MCF 10A (cell line): Measurements from ENCODE around the gene PPFIA4. TPM values are rescaled to one million over a fixed set of nuclear protein-coding genes. Genes with fewer than 3 reads are reported as not detected.
A peak's percentile ranks its signal among the peaks of the same experiment; 100 is the strongest.

Experiments used
- BruUV-seq: library from RNA; stranded (reverse); fragments of 400-500 nt; replicated peaks from 2 replicates; lab custom pipeline; 2021; lab: Mats Ljungman, UMichigan
- CTCF ChIA-PET: fragments of 300-600 bp; sonication (Branson Sonifier 250); formaldehyde crosslinking; extraction: SDS; loops from one replicate; lab custom pipeline; 2021; ENCODE audit warnings: antibody characterized with exemption, inconsistent platforms; lab: Yijun Ruan, JAX
- POLR2A ChIA-PET: fragments of 300-600, 350-650 bp; sonication (Branson Sonifier 250); formaldehyde crosslinking; extraction: SDS; loops from one replicate; lab custom pipeline; 2020; ENCODE audit warnings: antibody characterized with exemption, inconsistent platforms; lab: Yijun Ruan, JAX
- DNase-seq: peaks from one replicate; pipeline ENCODE4 v3.0.0-alpha.2; 2018; ENCODE audit not compliant: unreplicated experiment
- H3K27ac Mint-ChIP-seq: one replicate; pipeline ENCODE4 v1.8.0; 2022; ENCODE audit warnings: mild to moderate bottlenecking, low read depth, mixed read lengths; ENCODE audit not compliant: unreplicated experiment
- H3K27me3 Mint-ChIP-seq: one replicate; pipeline ENCODE4 v1.8.0; 2022; ENCODE audit warnings: mixed read lengths; ENCODE audit not compliant: insufficient read depth, unreplicated experiment
- H3K36me3 Mint-ChIP-seq: one replicate; pipeline ENCODE4 v1.8.0; 2022; ENCODE audit warnings: mild to moderate bottlenecking, moderate library complexity, mixed read lengths; ENCODE audit not compliant: insufficient read depth, unreplicated experiment
- H3K4me1 Mint-ChIP-seq: one replicate; pipeline ENCODE4 v1.8.0; 2022; ENCODE audit warnings: mixed read lengths; ENCODE audit not compliant: insufficient read depth, unreplicated experiment
- H3K4me3 Mint-ChIP-seq: one replicate; pipeline ENCODE4 v1.8.0; 2022; ENCODE audit warnings: mild to moderate bottlenecking, moderate library complexity, mixed read lengths; ENCODE audit not compliant: unreplicated experiment
- H3K9me3 Mint-ChIP-seq: one replicate; pipeline ENCODE4 v1.8.0; 2022; ENCODE audit warnings: mixed read lengths; ENCODE audit not compliant: unreplicated experiment
- intact Hi-C: fragments of 100-400 bp; cut with micrococcal nuclease; formaldehyde crosslinking; loops from 2 replicates; pipeline ENCODE4 v1.14.1; 2022
- total RNA-seq: library from RNA; stranded (reverse); gene quantifications from 2 replicates; pipeline ENCODE4 v1.2.3, GENCODE V29; 2022
- TF ChIP-seq, protein P1 (sequence below): fragments of 200-600 bp; IDR thresholded peaks from one replicate; pipeline ENCODE4 v1.8.0; 2022; ENCODE audit warnings: antibody characterized with exemption, mild to moderate bottlenecking; ENCODE audit not compliant: unreplicated experiment

PPFIA4 gene
- total RNA-seq, 1 experiment from 2014 or later = 0.16 TPM

DNA sequence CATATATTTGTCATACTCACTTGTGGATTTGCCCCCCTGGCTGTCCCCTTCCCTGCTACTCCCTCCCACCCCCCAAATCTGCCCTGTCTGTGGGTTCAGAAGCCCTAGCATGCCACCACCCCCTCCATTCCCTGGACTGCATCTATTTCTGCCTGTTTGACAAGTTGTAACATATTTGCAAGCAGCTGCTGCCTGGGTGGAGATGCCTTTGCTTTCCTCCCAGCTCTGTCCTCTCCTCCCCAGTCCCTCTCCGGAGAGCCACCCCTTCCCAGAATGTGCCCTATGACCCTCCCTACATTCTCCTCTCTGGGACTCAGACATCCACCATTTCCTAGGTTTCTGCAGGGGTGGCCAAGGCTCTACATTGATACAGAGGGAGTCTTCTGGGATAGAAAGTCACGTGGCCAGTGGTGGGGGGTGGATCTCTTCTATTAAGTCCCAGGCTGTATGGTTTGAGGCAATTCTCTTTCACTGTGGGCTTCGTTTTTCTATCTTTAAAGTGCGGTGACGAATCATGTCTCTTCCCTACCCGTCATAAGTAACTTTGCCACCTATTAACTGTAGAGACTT is 65.6 kb downstream of the PPFIA4 start:
- DNase-seq = no peak
- POLR2A ChIA-PET = no interaction called here

DNA sequence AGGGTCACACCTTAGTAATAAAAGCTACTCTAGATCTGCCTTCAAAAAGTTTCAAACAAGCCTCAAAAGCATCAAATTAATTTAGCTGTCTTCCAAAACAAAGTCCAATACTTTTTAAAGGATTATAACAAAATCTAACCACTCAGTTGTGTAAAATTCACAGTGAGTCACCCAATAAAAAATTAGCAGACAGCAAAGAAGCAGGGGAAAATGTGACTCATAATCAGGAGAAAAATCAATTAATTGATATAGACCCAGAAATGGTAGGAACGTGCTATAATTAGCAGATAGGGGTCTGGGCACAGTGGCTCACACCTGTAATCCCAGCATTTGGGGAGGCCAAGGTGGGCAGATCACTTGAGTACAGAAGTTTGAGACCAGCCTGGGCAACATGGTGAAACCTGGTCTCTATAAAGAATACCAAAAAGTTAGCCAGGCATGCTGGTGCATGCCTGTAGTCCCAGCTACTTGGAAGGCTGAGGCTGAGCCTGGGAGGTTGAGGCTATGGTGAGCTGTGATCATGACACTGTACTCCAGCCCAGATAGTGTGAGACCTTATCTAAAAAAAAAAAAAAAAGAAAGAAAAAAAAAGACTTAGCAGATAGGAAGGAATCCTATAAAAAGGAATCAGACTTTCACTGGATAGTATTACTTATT is 67.6 kb downstream of the PPFIA4 start:
- H3K27ac Mint-ChIP-seq = peak overlapping the region; percentile 13
- ChIA-PET POLR2A (interaction anchor here (0.7 to 1.6 kb wide), 2 partner anchors 27 to 471 kb away, joined by 3 to 4 read pairs; no protein-coding TSS in a partner anchor), CTCF (interaction anchor here (0.6 to 1.8 kb wide), 8 partner anchors 9 to 391 kb away, joined by 3 to 5 read pairs (median 4); no protein-coding TSS in a partner anchor)
- BruUV-seq = no TSS peak
- TF ChIP-seq, protein P1, sequence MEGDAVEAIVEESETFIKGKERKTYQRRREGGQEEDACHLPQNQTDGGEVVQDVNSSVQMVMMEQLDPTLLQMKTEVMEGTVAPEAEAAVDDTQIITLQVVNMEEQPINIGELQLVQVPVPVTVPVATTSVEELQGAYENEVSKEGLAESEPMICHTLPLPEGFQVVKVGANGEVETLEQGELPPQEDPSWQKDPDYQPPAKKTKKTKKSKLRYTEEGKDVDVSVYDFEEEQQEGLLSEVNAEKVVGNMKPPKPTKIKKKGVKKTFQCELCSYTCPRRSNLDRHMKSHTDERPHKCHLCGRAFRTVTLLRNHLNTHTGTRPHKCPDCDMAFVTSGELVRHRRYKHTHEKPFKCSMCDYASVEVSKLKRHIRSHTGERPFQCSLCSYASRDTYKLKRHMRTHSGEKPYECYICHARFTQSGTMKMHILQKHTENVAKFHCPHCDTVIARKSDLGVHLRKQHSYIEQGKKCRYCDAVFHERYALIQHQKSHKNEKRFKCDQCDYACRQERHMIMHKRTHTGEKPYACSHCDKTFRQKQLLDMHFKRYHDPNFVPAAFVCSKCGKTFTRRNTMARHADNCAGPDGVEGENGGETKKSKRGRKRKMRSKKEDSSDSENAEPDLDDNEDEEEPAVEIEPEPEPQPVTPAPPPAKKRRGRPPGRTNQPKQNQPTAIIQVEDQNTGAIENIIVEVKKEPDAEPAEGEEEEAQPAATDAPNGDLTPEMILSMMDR = no peak
- no peak for DNase-seq
- H3K4me1 Mint-ChIP-seq = peaks cover 7% of the 10 kb centered on the region
- H3K27me3 Mint-ChIP-seq = peaks cover 24% of the 10 kb centered on the region
- intact Hi-C loops = no loop called here
- H3K4me3 Mint-ChIP-seq = no peak overlapping the region
- peaks cover 31% of the 10 kb centered on the region for H3K9me3 Mint-ChIP-seq
- H3K36me3 Mint-ChIP-seq = no peaks in the 10 kb centered on the region

More for the DNA sequence above, 65.6 kb downstream of the PPFIA4 start:
- H3K4me3 Mint-ChIP-seq = no peak overlapping the region
- peaks cover 7% of the 10 kb centered on the region for H3K4me1 Mint-ChIP-seq
- intact Hi-C loops = no loop called here
- H3K27ac Mint-ChIP-seq = no peak overlapping the region
- H3K9me3 Mint-ChIP-seq = peaks cover 31% of the 10 kb centered on the region
- no TSS peak for BruUV-seq
- no peaks in the 10 kb centered on the region for H3K36me3 Mint-ChIP-seq
- CTCF ChIA-PET = interaction anchor here (1.0 to 1.4 kb wide), 3 partner anchors 53 to 176 kb away, joined by 3 to 4 read pairs (median 4); no protein-coding TSS in a partner anchor
- peaks cover 24% of the 10 kb centered on the region for H3K27me3 Mint-ChIP-seq
- TF ChIP-seq, protein P1 = no peak

DNA sequence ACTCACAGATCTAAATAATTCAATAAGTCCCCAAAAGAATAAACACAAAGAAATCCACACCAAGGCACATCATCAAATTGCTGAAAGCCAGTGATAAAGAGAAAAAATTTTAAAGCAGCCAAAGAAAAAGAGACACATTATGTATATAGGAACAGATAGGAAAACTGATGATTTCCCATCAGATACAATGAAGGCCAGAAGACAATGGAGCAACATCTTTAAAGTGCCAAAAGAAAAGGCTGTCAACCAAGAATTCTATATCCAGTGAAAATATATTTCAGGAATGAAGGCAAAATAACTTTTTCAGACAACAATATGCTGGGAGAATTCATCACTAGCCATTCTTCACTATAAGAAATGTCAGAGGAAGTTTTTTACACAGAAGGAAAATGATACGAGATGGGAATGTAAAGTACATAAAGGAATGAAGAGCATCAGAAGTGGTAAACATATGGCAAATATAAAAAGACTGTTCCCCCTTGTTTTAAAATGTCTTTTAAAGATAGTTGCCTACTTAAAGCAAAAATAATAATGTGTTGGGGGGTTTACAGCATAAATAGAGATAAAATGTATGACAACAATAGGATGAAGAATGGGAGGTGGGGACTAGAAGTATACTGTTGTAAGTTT is 68.9 kb downstream of the PPFIA4 start:
- DNase-seq = no peak
- peaks cover 24% of the 10 kb centered on the region for H3K27me3 Mint-ChIP-seq
- intact Hi-C loops = no loop called here
- no peak overlapping the region for H3K4me3 Mint-ChIP-seq
- H3K9me3 Mint-ChIP-seq = peaks cover 31% of the 10 kb centered on the region
- H3K36me3 Mint-ChIP-seq = no peaks in the 10 kb centered on the region
- TF ChIP-seq, protein P1 = no peak
- no peak overlapping the region for H3K27ac Mint-ChIP-seq
- POLR2A ChIA-PET = interaction anchor here (0.7 kb wide), 1 partner anchor 110 kb away, joined by 3 read pairs; no protein-coding TSS in a partner anchor
- CTCF ChIA-PET = interaction anchor here (0.8 to 2.7 kb wide), 3 partner anchors 22 to 121 kb away, joined by 4 to 15 read pairs (median 4); no protein-coding TSS in a partner anchor
- no TSS peak for BruUV-seq
- H3K4me1 Mint-ChIP-seq = peaks cover 7% of the 10 kb centered on the region

- Mint-ChIP-seq H3K4me1 (no peaks in the 10 kb centered on the region), H3K36me3 (no peaks in the 10 kb centered on the region), H3K4me3 (no peak overlapping the region), H3K27ac (no peak overlapping the region), H3K9me3 (peaks cover 31% of the 10 kb centered on the region), H3K27me3 (peaks cover 13% of the 10 kb centered on the region)
- DNase-seq = no peak
- intact Hi-C loops = no loop called here
- ChIA-PET CTCF (interaction anchor here (1.2 to 3.5 kb wide), 4 partner anchors 13 to 121 kb away, joined by 3 to 15 read pairs (median 8); no protein-coding TSS in a partner anchor), POLR2A (no interaction called here)
- BruUV-seq = no TSS peak
- TF ChIP-seq, protein P1 = no peak
Observed at GRCh38 chr1:203096566-203096965, 70.3 kb downstream of the PPFIA4 start.
